ENCODE results near the gene RYR1.

DNA sequence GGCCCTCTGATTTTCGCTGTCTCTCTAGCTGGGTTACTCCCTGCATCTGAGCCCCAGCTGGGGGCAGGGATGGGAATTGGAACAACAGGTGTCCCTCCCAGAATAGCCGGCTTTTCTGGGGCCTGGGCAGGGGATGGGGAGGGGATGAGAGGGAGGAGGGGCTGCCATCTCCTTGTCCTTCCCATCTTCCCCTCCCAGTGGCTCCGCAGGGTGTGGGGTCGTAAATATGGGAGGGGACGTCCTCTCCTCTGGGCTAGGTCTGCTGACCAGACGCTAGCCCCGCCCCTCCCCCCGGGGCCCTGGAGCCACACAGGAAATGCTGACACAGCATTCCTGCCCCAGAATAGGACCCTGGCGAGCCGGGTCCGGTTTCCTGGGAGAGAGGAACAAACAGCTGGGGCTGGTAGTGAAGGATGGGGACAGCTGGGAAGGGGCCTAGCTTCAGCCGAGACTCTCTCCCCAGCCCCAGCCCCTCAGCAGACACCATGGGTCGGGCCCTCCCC lies 1.1 kb downstream of the RYR1 start:
- TF ChIP-seq, protein P1, sequence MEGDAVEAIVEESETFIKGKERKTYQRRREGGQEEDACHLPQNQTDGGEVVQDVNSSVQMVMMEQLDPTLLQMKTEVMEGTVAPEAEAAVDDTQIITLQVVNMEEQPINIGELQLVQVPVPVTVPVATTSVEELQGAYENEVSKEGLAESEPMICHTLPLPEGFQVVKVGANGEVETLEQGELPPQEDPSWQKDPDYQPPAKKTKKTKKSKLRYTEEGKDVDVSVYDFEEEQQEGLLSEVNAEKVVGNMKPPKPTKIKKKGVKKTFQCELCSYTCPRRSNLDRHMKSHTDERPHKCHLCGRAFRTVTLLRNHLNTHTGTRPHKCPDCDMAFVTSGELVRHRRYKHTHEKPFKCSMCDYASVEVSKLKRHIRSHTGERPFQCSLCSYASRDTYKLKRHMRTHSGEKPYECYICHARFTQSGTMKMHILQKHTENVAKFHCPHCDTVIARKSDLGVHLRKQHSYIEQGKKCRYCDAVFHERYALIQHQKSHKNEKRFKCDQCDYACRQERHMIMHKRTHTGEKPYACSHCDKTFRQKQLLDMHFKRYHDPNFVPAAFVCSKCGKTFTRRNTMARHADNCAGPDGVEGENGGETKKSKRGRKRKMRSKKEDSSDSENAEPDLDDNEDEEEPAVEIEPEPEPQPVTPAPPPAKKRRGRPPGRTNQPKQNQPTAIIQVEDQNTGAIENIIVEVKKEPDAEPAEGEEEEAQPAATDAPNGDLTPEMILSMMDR (conservative IDR thresholded peaks at IDR 0.05; ENCODE audit: low read length): no peak
- TF ChIP-seq EZH2phosphoT487 (IDR thresholded peaks at IDR 0.05; ENCODE audit: borderline replicate concordance, low read depth, low read length): no peak

Data from OCI-LY7 (cell line).